A549 treated with AZD9567 at 1 μM for 4 hours (cell line): ENCODE measurements around the gene AKAP10. TPM values are rescaled to one million over a fixed set of nuclear protein-coding genes. Genes with fewer than 3 reads are reported as not detected.

Source experiments
- total RNA-seq: library from RNA; stranded (reverse); fragments of 200-300 nt; extraction: Qiagen RNA extraction; gene quantifications from 5 replicates; pipeline ENCODE4 v1.2.3, GENCODE V29; 2022; ENCODE audit not compliant: insufficient read depth

The AKAP10 gene
- total RNA-seq = 20.0 to 30.0 TPM (median 23.1 TPM) in 5 replicates

GRCh38 chr17:19977293-19978208 lies at the start of gene AKAP10:
Gene AKAP10, minus strand, starts transcription at chr17:19977828. Its CDS starts 149 bp downstream, at chr17:19977679.

GRCh38 chr17:20009302-20010098 lies 31.9 kb upstream of the AKAP10 start, which contains the start of gene SPECC1:
Gene SPECC1, plus strand, starts transcription at chr17:20009359. Its CDS starts 87,293 bp downstream, at chr17:20096652.

GRCh38 chr17:19867329-19868078 lies 110.1 kb downstream of the AKAP10 start, which contains the start of gene ULK2:
Gene ULK2, minus strand, starts transcription at chr17:19867936. Its CDS starts 519 bp downstream, at chr17:19867417.

Other genes starting within 250 kb of the AKAP10 start
- gene ALDH3A1, start 229.5 kb downstream of the AKAP10 start, total RNA-seq = 757 to 1,170 TPM (median 849 TPM) in 5 replicates
- 12.2 to 18.3 TPM (median 14.6 TPM) in 5 replicates for gene ULK2, start 109.9 kb downstream of the AKAP10 start, total RNA-seq
- 40.6 to 74.7 TPM (median 44.3 TPM) in 5 replicates for gene SPECC1, start 31.5 kb upstream of the AKAP10 start, total RNA-seq